GM10248 (cell line): ENCODE data around the gene EPHA3.

Experiments used
- CTCF ChIA-PET: fragments of 300-600 bp; sonication (Branson Sonifier 250); formaldehyde crosslinking; extraction: SDS; loops from one replicate; lab custom pipeline; 2021; ENCODE audit warnings: antibody characterized with exemption; lab: Yijun Ruan, JAX
- POLR2A ChIA-PET: fragments of 350-650 bp; sonication (Branson Sonifier 250); formaldehyde crosslinking; extraction: SDS; loops from one replicate; lab custom pipeline; 2020; ENCODE audit warnings: antibody characterized with exemption; lab: Yijun Ruan, JAX
- DNase-seq: peaks from one replicate; pipeline ENCODE4 v3.0.0; 2012; ENCODE audit errors: extremely low spot score
- TF ChIP-seq, protein P1 (sequence below): IDR thresholded peaks from 2 replicates; pipeline ENCODE4 v1.5.1; 2012; ENCODE audit warnings: mild to moderate bottlenecking, low read depth; ENCODE audit errors: extremely low read depth, missing control alignments, control extremely low read depth

Gene EPHA3

DNA sequence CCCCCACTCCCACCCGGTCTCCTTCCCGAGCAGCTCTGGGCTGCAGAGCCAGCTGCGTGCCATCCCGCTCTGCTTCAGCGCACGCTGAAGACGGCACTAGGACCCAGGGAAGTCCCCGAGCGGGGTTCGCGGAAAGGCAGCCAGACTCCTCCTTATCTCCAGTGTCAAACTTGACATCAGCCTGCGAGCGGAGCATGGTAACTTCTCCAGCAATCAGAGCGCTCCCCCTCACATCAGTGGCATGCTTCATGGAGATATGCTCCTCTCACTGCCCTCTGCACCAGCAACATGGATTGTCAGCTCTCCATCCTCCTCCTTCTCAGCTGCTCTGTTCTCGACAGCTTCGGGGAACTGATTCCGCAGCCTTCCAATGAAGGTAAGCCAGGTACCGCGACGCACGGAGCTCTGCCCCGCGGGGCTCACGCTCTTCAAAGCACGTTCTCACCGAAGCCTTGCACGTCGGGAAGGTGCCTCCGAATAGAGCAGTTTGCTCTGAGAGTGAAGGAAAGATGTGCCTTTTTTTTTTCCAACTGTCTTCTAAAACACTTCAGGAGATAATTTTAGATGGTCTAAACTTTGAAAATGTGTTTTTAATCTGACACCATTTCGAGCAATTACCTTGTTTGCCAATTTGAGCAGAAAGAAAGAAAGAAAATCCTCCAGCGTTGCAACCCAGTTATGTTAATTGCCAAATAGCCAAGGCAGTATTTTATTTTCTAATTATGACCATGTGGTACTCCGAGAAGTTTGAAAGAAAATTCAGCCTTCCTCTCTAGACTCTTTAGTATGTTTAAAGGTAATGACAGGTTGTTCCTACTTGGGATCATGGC is at the start of gene EPHA3:
Gene EPHA3 (plus strand): TSS at position 161 of the 830 bp plus-strand sequence. CDS start 128 bp downstream, at position 289.
- TF ChIP-seq, protein P1, sequence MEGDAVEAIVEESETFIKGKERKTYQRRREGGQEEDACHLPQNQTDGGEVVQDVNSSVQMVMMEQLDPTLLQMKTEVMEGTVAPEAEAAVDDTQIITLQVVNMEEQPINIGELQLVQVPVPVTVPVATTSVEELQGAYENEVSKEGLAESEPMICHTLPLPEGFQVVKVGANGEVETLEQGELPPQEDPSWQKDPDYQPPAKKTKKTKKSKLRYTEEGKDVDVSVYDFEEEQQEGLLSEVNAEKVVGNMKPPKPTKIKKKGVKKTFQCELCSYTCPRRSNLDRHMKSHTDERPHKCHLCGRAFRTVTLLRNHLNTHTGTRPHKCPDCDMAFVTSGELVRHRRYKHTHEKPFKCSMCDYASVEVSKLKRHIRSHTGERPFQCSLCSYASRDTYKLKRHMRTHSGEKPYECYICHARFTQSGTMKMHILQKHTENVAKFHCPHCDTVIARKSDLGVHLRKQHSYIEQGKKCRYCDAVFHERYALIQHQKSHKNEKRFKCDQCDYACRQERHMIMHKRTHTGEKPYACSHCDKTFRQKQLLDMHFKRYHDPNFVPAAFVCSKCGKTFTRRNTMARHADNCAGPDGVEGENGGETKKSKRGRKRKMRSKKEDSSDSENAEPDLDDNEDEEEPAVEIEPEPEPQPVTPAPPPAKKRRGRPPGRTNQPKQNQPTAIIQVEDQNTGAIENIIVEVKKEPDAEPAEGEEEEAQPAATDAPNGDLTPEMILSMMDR: no peak
- ChIA-PET POLR2A (no interaction called here), CTCF (interaction anchor here (1.3 kb wide), 1 partner anchor 888 kb away, joined by 4 read pairs; no protein-coding TSS in a partner anchor)

GRCh38 chr3:89058371-89058770 is 49.0 kb upstream of the EPHA3 start:
- POLR2A ChIA-PET: no interaction called here
- TF ChIP-seq, protein P1: no peak
- no peak for DNase-seq
- CTCF ChIA-PET: no interaction called here

More for the DNA sequence above, at the start of gene EPHA3:
- peak; percentile 56 for DNase-seq

DNA sequence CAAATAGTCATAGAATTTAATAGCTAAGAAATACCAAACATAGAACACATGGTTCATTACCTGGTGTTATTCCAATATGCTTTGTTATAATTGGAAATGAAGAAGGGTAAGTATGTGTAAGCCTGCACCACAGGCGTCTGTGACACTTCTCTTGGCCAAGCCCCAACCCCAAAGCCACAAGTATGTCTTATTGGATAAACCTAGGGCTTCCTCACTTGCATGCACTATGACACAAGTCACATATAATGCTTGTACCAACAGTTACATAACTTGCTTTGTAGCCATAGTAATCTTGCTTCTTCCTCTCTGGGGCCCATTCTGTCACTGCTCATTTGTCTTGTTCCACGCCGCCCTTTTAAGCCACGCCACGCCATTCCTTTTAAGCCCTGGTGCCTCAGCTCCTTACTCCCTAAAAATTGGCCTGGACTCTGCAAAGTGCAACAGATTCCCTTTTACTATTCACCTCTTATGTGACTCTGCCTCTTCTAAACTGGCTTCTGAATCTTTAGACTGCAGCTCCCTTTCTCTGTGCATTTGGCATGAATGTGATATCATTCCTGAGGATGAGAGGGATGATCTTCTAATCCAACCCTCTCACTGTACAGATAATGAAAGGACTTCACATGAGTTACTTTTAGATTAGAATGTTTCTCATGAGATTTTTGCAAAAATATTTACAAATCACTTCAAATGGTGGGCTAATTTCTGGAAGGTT is 48.1 kb upstream of the EPHA3 start:
- ChIA-PET POLR2A (no interaction called here), CTCF (no interaction called here)
- TF ChIP-seq, protein P1: no peak
- no peak for DNase-seq

DNA sequence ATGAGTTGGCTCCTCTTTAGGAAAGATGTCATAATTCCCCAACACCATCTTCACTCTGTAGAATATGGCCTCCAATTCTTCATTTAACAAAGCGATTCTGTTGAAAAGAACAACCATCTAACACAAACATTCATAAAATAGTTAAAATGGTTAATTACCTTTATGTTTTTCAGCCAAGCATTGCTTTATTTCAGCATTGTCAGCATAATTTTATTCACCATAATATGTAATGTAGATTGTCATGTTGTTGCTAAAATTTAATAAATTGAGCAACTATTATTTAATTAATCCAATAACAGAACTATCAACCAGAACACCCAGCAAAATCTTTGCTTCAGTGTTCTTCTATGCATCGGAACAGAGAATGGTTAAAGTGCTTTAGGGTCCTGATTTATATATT is 46.2 kb upstream of the EPHA3 start:
- POLR2A ChIA-PET: no interaction called here

GRCh38 chr3:89067736-89068135 is 39.7 kb upstream of the EPHA3 start:
- DNase-seq: no peak
- TF ChIP-seq, protein P1: no peak
- ChIA-PET POLR2A (no interaction called here), CTCF (no interaction called here)

More for the DNA sequence above, 46.2 kb upstream of the EPHA3 start:
- DNase-seq: no peak
- TF ChIP-seq, protein P1: no peak
- CTCF ChIA-PET: no interaction called here

DNA sequence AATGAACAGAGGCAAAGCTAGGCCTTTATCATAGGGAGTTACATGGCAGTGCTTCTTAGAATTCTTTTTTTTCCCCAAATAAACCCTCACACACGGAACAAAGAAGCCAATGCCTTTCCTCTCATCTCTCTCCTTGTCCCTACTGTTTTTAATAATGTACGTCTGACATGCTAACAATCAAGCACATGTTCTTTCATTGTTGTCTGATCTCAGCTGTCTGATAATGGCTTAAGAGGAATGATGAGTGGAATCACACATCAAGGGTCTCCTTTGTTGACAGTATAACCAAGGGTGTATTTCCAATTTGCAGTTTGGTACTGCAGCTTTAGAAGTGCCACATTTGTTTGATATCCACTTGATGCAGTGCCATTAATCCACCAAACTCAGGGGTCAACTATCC is 34.8 kb upstream of the EPHA3 start:
- ChIA-PET CTCF (no interaction called here), POLR2A (no interaction called here)
- TF ChIP-seq, protein P1: no peak
- no peak for DNase-seq
